Measurements from ENCODE around the gene RUNDC1.

- no peak for TF ChIP-seq CTCF (tag by site-specific recombination; IDR thresholded peaks at IDR 0.05)
- TF ChIP-seq ZNF830 (tag by site-specific recombination; IDR thresholded peaks at IDR 0.05; ENCODE audit: low read depth), result no peak
- no peak for TF ChIP-seq ZNF747 (tag by site-specific recombination; IDR thresholded peaks at IDR 0.05)
- no peak for TF ChIP-seq YY1 (tag by site-specific recombination; IDR thresholded peaks at IDR 0.05)
- TF ChIP-seq KLF10 (tag by site-specific recombination; IDR thresholded peaks at IDR 0.05), result no peak
- no peak for TF ChIP-seq ZNF423 (tag by site-specific recombination; IDR thresholded peaks at IDR 0.05)
These were observed 61.8 kb downstream of the RUNDC1 start for GRCh38 chr17:43042025-43042628.

All from HEK293 (cell line).